ENCODE results near the gene DAP. TPM values are rescaled to one million over a fixed set of nuclear protein-coding genes. Genes with fewer than 3 reads are reported as not detected.

The DAP gene
- total and polyA plus RNA-seq, 2 donors (not counting 1 experiment from before 2014, with no cell fraction given) = 56.6 to 158 TPM

DNA sequence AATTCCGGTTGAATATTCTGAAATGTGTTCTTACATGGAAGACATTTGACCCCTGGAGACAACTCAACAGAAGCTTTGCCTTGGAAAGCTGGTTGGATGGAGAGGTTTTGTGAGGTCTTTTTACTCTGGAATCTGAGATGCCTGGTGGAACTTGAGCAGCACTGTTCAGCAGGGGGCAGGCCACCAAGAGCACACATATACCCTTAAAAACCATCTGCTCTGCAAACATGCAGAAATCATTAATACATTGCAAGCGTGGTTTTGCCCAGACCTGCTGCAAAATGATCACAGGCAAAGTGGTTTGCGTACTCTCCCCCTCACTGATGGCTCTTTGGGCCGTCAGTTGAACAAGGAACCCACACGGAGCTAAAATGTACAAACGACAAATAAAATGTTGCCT lies 32.8 kb upstream of the DAP start:
- peaks cover 7% of the 10 kb centered on the region for H3K4me1 ChIP-seq (ENCODE audit: control insufficient read depth, extremely low read depth, insufficient read depth, low read length)
- H3K36me3 ChIP-seq (ENCODE audit: control insufficient read depth, insufficient read depth, low read length) = no peaks in the 10 kb centered on the region
- H3K27ac ChIP-seq (ENCODE audit: insufficient read depth, low read length) = no peak overlapping the region
- H4K20me1 ChIP-seq (ENCODE audit: control insufficient read depth, extremely low read depth, insufficient read depth, low read length) = no peaks in the 10 kb centered on the region
- H2AFZ ChIP-seq (ENCODE audit: low read length) = no peak overlapping the region
- H3K9ac ChIP-seq (ENCODE audit: insufficient read depth, low read length) = no peak overlapping the region
- H3K9me3 ChIP-seq (ENCODE audit: control insufficient read depth, insufficient read depth, low read depth, low read length) = no peaks in the 10 kb centered on the region
- no peaks in the 10 kb centered on the region for H3K27me3 ChIP-seq (ENCODE audit: control insufficient read depth, insufficient read depth, low read length)
- TF ChIP-seq, protein P1, sequence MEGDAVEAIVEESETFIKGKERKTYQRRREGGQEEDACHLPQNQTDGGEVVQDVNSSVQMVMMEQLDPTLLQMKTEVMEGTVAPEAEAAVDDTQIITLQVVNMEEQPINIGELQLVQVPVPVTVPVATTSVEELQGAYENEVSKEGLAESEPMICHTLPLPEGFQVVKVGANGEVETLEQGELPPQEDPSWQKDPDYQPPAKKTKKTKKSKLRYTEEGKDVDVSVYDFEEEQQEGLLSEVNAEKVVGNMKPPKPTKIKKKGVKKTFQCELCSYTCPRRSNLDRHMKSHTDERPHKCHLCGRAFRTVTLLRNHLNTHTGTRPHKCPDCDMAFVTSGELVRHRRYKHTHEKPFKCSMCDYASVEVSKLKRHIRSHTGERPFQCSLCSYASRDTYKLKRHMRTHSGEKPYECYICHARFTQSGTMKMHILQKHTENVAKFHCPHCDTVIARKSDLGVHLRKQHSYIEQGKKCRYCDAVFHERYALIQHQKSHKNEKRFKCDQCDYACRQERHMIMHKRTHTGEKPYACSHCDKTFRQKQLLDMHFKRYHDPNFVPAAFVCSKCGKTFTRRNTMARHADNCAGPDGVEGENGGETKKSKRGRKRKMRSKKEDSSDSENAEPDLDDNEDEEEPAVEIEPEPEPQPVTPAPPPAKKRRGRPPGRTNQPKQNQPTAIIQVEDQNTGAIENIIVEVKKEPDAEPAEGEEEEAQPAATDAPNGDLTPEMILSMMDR (conservative IDR thresholded peaks at IDR 0.05 in 1 of 2, IDR thresholded peaks at IDR 0.05 in 1 of 2; ENCODE audit: low read depth in 1 of 2, low read length in 2 of 2) = no peak
- TF ChIP-seq EZH2 (IDR thresholded peaks at IDR 0.05; ENCODE audit: low read length, missing control alignments) = no peak
- H3K79me2 ChIP-seq (ENCODE audit: control insufficient read depth, insufficient read depth, low read length) = no peaks in the 10 kb centered on the region
- no peak overlapping the region for H3K4me2 ChIP-seq (ENCODE audit: extremely low read depth, insufficient read depth, low read length)
- no peak overlapping the region for H3K4me3 ChIP-seq (replicated peaks in 1 of 4; ENCODE audit: control extremely low read depth in 1 of 4, insufficient read depth in 1 of 4, low read depth in 3 of 4, low read length in 4 of 4)
- DNase-seq (ENCODE audit: low read depth in 2 of 2) = no peak

DNA sequence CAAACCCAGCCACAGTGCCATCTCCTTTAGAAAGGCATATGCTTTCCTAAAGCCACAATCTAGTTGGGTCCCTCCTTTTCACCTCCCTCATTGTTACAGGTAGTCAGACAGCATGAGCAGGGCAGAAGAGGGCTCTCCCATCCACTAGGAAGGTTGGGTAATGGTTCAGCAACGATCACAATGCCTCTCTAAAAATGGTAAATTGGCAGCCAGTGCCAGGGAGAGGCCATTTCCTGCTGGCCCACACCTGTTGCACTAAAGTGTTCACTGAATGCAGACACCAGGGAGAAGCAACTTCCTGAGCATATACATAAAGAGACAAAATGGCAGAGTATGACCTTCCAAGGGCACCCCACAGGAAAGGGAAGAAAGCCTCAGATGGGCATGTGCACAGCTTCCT lies 31.3 kb upstream of the DAP start:
- Histone ChIP-seq H3K4me3 (replicated peaks in 1 of 4; ENCODE audit: control extremely low read depth in 1 of 4, insufficient read depth in 1 of 4, low read depth in 3 of 4, low read length in 4 of 4) (no peak overlapping the region), H3K4me2 (ENCODE audit: extremely low read depth, insufficient read depth, low read length) (no peak overlapping the region), H3K79me2 (ENCODE audit: control insufficient read depth, insufficient read depth, low read length) (no peaks in the 10 kb centered on the region), H3K27me3 (ENCODE audit: control insufficient read depth, insufficient read depth, low read length) (no peaks in the 10 kb centered on the region), H2AFZ (ENCODE audit: low read length) (no peak overlapping the region), H3K9ac (ENCODE audit: insufficient read depth, low read length) (no peak overlapping the region), H4K20me1 (ENCODE audit: control insufficient read depth, extremely low read depth, insufficient read depth, low read length) (no peaks in the 10 kb centered on the region), H3K36me3 (ENCODE audit: control insufficient read depth, insufficient read depth, low read length) (no peaks in the 10 kb centered on the region), H3K4me1 (ENCODE audit: control insufficient read depth, extremely low read depth, insufficient read depth, low read length) (peaks cover 10% of the 10 kb centered on the region), H3K27ac (ENCODE audit: insufficient read depth, low read length) (no peak overlapping the region), H3K9me3 (ENCODE audit: control insufficient read depth, insufficient read depth, low read depth, low read length) (no peaks in the 10 kb centered on the region)
- TF ChIP-seq, protein P1 (conservative IDR thresholded peaks at IDR 0.05 in 1 of 2, IDR thresholded peaks at IDR 0.05 in 1 of 2; ENCODE audit: low read depth in 1 of 2, low read length in 2 of 2) = no peak
- no peak for DNase-seq (ENCODE audit: low read depth in 2 of 2)

DNA sequence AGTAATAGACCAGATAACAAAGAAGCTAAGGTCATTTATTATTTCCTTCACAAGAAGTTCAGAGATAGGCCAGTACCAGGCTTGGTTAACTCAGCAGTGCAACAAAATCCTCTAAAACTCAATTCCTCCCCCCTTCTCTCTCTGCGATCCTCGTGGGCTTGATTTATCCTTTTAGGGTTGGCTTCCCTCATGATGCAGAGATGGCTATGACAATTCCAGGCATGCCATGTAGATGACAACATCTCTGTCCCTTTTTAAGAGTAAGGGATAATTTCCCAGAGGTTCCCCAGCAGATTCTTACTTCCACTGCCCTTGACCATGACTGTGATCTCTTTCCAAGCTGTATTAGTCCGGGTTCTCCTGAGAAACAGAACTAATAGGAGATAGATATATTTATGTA lies 28.7 kb upstream of the DAP start:
- Histone ChIP-seq H3K79me2 (ENCODE audit: control insufficient read depth, insufficient read depth, low read length) (no peaks in the 10 kb centered on the region), H4K20me1 (ENCODE audit: control insufficient read depth, extremely low read depth, insufficient read depth, low read length) (no peaks in the 10 kb centered on the region), H3K4me1 (ENCODE audit: control insufficient read depth, extremely low read depth, insufficient read depth, low read length) (peaks cover 10% of the 10 kb centered on the region), H3K4me2 (ENCODE audit: extremely low read depth, insufficient read depth, low read length) (peak overlapping the region; percentile 42), H3K4me3 (replicated peaks in 1 of 4; ENCODE audit: control extremely low read depth in 1 of 4, insufficient read depth in 1 of 4, low read depth in 3 of 4, low read length in 4 of 4) (no peak overlapping the region), H3K9me3 (ENCODE audit: control insufficient read depth, insufficient read depth, low read depth, low read length) (no peaks in the 10 kb centered on the region), H3K9ac (ENCODE audit: insufficient read depth, low read length) (no peak overlapping the region), H3K27me3 (ENCODE audit: control insufficient read depth, insufficient read depth, low read length) (no peaks in the 10 kb centered on the region), H3K27ac (ENCODE audit: insufficient read depth, low read length) (peak overlapping the region; percentile 5), H3K36me3 (ENCODE audit: control insufficient read depth, insufficient read depth, low read length) (no peaks in the 10 kb centered on the region), H2AFZ (ENCODE audit: low read length) (no peak overlapping the region)
- TF ChIP-seq EZH2 (IDR thresholded peaks at IDR 0.05; ENCODE audit: low read length, missing control alignments) = no peak
- TF ChIP-seq, protein P1 (conservative IDR thresholded peaks at IDR 0.05 in 1 of 2, IDR thresholded peaks at IDR 0.05 in 1 of 2; ENCODE audit: low read depth in 1 of 2, low read length in 2 of 2) = no peak
- DNase-seq (ENCODE audit: low read depth in 2 of 2) = peak in 1 of 2 donors; percentile 45

Measured in fibroblast of lung (primary cell).